CD8-positive, alpha-beta memory T cell (primary cell): ENCODE data around the gene IFFO2. TPM values are rescaled to one million over a fixed set of nuclear protein-coding genes. Genes with fewer than 3 reads are reported as not detected.

Source experiments
- CTCF ChIA-PET: fragments of 350-600 bp; sonication (Branson Sonifier 250); formaldehyde crosslinking; loops from one replicate; lab custom pipeline; 2021; ENCODE audit warnings: antibody characterized with exemption; lab: Charles Lee
- POLR2A ChIA-PET: fragments of 350-600 bp; sonication (Branson Sonifier 250); formaldehyde crosslinking; loops from one replicate; lab custom pipeline; 2021; ENCODE audit warnings: antibody characterized with exemption; lab: Charles Lee
- DNase-seq, 5 donors: peaks; one replicate each; pipeline versions ENCODE4 v3.0.0 to v3.0.0-alpha.2; 2020 to 2022; ENCODE audit warnings: mixed read lengths in 1 of 5
- H3K27ac ChIP-seq: one replicate; pipeline ENCODE4 v1.7.0; 2013; ENCODE audit warnings: low read depth, mild to moderate bottlenecking, low read length, moderate library complexity
- H3K27me3 ChIP-seq: 2 replicates; pipeline ENCODE4 v1.7.0; 2013; ENCODE audit warnings: low read length, mild to moderate bottlenecking; ENCODE audit not compliant: insufficient read depth, poor library complexity, severe bottlenecking
- H3K36me3 ChIP-seq: 2 replicates; pipeline ENCODE4 v1.7.0; 2013; ENCODE audit warnings: mild to moderate bottlenecking, low read length, moderate library complexity; ENCODE audit not compliant: insufficient read depth
- H3K4me1 ChIP-seq: 2 replicates; pipeline ENCODE4 v1.7.0; 2013; ENCODE audit warnings: mild to moderate bottlenecking, low read length, moderate library complexity; ENCODE audit not compliant: insufficient read depth
- H3K4me3 ChIP-seq: 2 replicates; pipeline ENCODE4 v1.7.0; 2013; ENCODE audit warnings: mild to moderate bottlenecking, low read length
- H3K9me3 ChIP-seq: 2 replicates; pipeline ENCODE4 v1.7.0; 2013; ENCODE audit warnings: mild to moderate bottlenecking, low read length
- H3K27ac Mint-ChIP-seq, 8 donors: one replicate each; pipeline ENCODE4 v1.8.0; 2020 to 2021; ENCODE audit warnings: mixed read lengths in 8 of 8, mild to moderate bottlenecking in 6 of 8, inconsistent platforms in 3 of 8, moderate library complexity in 3 of 8
- H3K27me3 Mint-ChIP-seq, 2 donors: one replicate each; pipeline ENCODE4 v1.8.0; 2020 to 2021; ENCODE audit warnings: mixed read lengths in 2 of 2, mild to moderate bottlenecking in 1 of 2, moderate library complexity in 1 of 2
- H3K36me3 Mint-ChIP-seq, 3 donors: one replicate each; pipeline ENCODE4 v1.8.0; 2020 to 2021; ENCODE audit warnings: mixed read lengths in 3 of 3, inconsistent platforms in 1 of 3, mild to moderate bottlenecking in 1 of 3
- H3K4me1 Mint-ChIP-seq, 3 donors: one replicate each; pipeline ENCODE4 v1.8.0; 2020 to 2021; ENCODE audit warnings: mixed read lengths in 3 of 3, inconsistent platforms in 1 of 3, mild to moderate bottlenecking in 1 of 3
- H3K4me3 Mint-ChIP-seq, 7 donors: one replicate each; pipeline ENCODE4 v1.8.0; 2020 to 2021; ENCODE audit warnings: mixed read lengths in 7 of 7, mild to moderate bottlenecking in 6 of 7, moderate library complexity in 4 of 7, inconsistent platforms in 2 of 7
- H3K9me3 Mint-ChIP-seq, 5 donors: one replicate each; pipeline ENCODE4 v1.8.0; 2020 to 2022; ENCODE audit warnings: mixed read lengths in 5 of 5, mild to moderate bottlenecking in 3 of 5, moderate library complexity in 2 of 5, inconsistent platforms in 1 of 5
- polyA plus RNA-seq: library from polyadenylated mRNA; unstranded; fragments of 300-500 nt; fragmentation: Illumina TruSeq; gene quantifications from one replicate; pipeline ENCODE4 v1.2.3, GENCODE V29; 2021
- total RNA-seq, 2 experiments: library from RNA; stranded (reverse); gene quantifications; one replicate each; pipeline ENCODE4 v1.2.3, GENCODE V29; 2021

The IFFO2 gene
- total and polyA plus RNA-seq, 3 experiments from 2014 or later: 3.2 to 37.7 (median 33.1) TPM

GRCh38 chr1:18970358-18970757, 13.9 kb upstream of the IFFO2 start:
- POLR2A ChIA-PET: no interaction called here
- Histone ChIP-seq H3K27me3 (peaks cover 3% of the 10 kb centered on the region), H3K4me1 (no peaks in the 10 kb centered on the region), H3K9me3 (no peaks in the 10 kb centered on the region), H3K4me3 (no peak overlapping the region), H3K27ac (no peak overlapping the region), H3K36me3 (no peaks in the 10 kb centered on the region)
- Mint-ChIP-seq H3K36me3 (no peaks in the 10 kb centered on the region), H3K27me3 (peaks cover 3 to 10% of the 10 kb centered on the region in 2 donors), H3K4me1 (peaks cover 2 to 5% (median 2%) of the 10 kb centered on the region in 3 donors), H3K4me3 (no peak overlapping the region), H3K27ac (no peak overlapping the region), H3K9me3 (no peaks in the 10 kb centered on the region)
- CTCF ChIA-PET: interaction anchor here (0.8 to 2.1 kb wide), 6 partner anchors 11 to 86 kb away, joined by 3 to 10 read pairs (median 4); no protein-coding TSS in a partner anchor
- DNase-seq: no peak

GRCh38 chr1:18967066-18967690, 10.7 kb upstream of the IFFO2 start:
- no peak for DNase-seq
- H3K27me3 ChIP-seq: peaks cover 3% of the 10 kb centered on the region
- no peaks in the 10 kb centered on the region for H3K9me3 Mint-ChIP-seq
- ChIA-PET CTCF (interaction anchor here (0.9 to 3.7 kb wide), 5 partner anchors 12 to 83 kb away, joined by 3 to 14 read pairs (median 4); no protein-coding TSS in a partner anchor), POLR2A (no interaction called here)
- no peak overlapping the region for H3K4me3 Mint-ChIP-seq
- no peak overlapping the region for H3K27ac Mint-ChIP-seq
- no peak overlapping the region for H3K27ac ChIP-seq
- no peaks in the 10 kb centered on the region for H3K9me3 ChIP-seq
- H3K4me1 ChIP-seq: no peaks in the 10 kb centered on the region
- H3K4me3 ChIP-seq: no peak overlapping the region
- H3K4me1 Mint-ChIP-seq: no peaks in the 10 kb centered on the region
- no peaks in the 10 kb centered on the region for H3K36me3 Mint-ChIP-seq
- peaks cover 6% of the 10 kb centered on the region in 2 donors for H3K27me3 Mint-ChIP-seq
- H3K36me3 ChIP-seq: no peaks in the 10 kb centered on the region

- CTCF ChIA-PET: interaction anchor here (1.3 to 3.7 kb wide), 2 partner anchors 58 to 82 kb away, joined by 3 to 14 read pairs; no protein-coding TSS in a partner anchor
- H3K9me3 Mint-ChIP-seq: no peaks in the 10 kb centered on the region
- H3K27me3 ChIP-seq: peaks cover 3% of the 10 kb centered on the region
- no peak overlapping the region for H3K4me3 ChIP-seq
- no peaks in the 10 kb centered on the region for H3K9me3 ChIP-seq
- H3K4me1 ChIP-seq: no peaks in the 10 kb centered on the region
- POLR2A ChIA-PET: no interaction called here
- H3K36me3 Mint-ChIP-seq: no peaks in the 10 kb centered on the region
- H3K27me3 Mint-ChIP-seq: peaks cover 6% of the 10 kb centered on the region in 2 donors
- H3K27ac Mint-ChIP-seq: no peak overlapping the region
- no peaks in the 10 kb centered on the region for H3K36me3 ChIP-seq
- no peak overlapping the region for H3K27ac ChIP-seq
- no peak overlapping the region for H3K4me3 Mint-ChIP-seq
- no peaks in the 10 kb centered on the region for H3K4me1 Mint-ChIP-seq
- no peak for DNase-seq
These were observed 9.0 kb upstream of the IFFO2 start for GRCh38 chr1:18965206-18966173.

GRCh38 chr1:18963968-18964367, 7.5 kb upstream of the IFFO2 start:
- no peak overlapping the region for H3K27ac Mint-ChIP-seq
- ChIA-PET POLR2A (no interaction called here), CTCF (interaction anchor here (1.2 to 2.1 kb wide), 4 partner anchors 9 to 80 kb away, joined by 3 to 11 read pairs (median 6); no protein-coding TSS in a partner anchor)
- Histone ChIP-seq H3K9me3 (no peaks in the 10 kb centered on the region), H3K36me3 (no peaks in the 10 kb centered on the region), H3K27ac (no peak overlapping the region), H3K4me1 (no peaks in the 10 kb centered on the region), H3K4me3 (no peak overlapping the region), H3K27me3 (peaks cover 3% of the 10 kb centered on the region)
- H3K4me1 Mint-ChIP-seq: peaks cover 0 to 4% (median 0%) of the 10 kb centered on the region in 3 donors
- H3K9me3 Mint-ChIP-seq: no peaks in the 10 kb centered on the region
- H3K36me3 Mint-ChIP-seq: no peaks in the 10 kb centered on the region
- peaks cover 6% of the 10 kb centered on the region in 2 donors for H3K27me3 Mint-ChIP-seq
- no peak overlapping the region for H3K4me3 Mint-ChIP-seq
- no peak for DNase-seq

GRCh38 chr1:18962855-18963737, 6.6 kb upstream of the IFFO2 start:
- H3K4me1 Mint-ChIP-seq: peaks cover 6 to 10% (median 7%) of the 10 kb centered on the region in 3 donors
- Histone ChIP-seq H3K27ac (no peak overlapping the region), H3K4me3 (no peak overlapping the region)

GRCh38 chr1:18962121-18962721, 5.7 kb upstream of the IFFO2 start:
- H3K27me3 Mint-ChIP-seq: peaks cover 0 to 6% of the 10 kb centered on the region in 2 donors
- H3K4me1 ChIP-seq: peaks cover 13% of the 10 kb centered on the region
- H3K9me3 Mint-ChIP-seq: no peaks in the 10 kb centered on the region
- no peaks in the 10 kb centered on the region for H3K36me3 ChIP-seq
- H3K4me1 Mint-ChIP-seq: peaks cover 14 to 18% (median 16%) of the 10 kb centered on the region in 3 donors
- no peaks in the 10 kb centered on the region for H3K36me3 Mint-ChIP-seq
- H3K27ac Mint-ChIP-seq: no peak overlapping the region
- H3K4me3 Mint-ChIP-seq: no peak overlapping the region
- ChIA-PET POLR2A (interaction anchor here (0.6 kb wide), 1 partner anchor 1251 kb away, joined by 12 read pairs; no protein-coding TSS in a partner anchor), CTCF (interaction anchor here (2.1 kb wide), 1 partner anchor 78 kb away, joined by 6 read pairs; no protein-coding TSS in a partner anchor)
- no peak for DNase-seq
- no peak overlapping the region for H3K27ac ChIP-seq
- H3K9me3 ChIP-seq: no peaks in the 10 kb centered on the region
- H3K4me3 ChIP-seq: no peak overlapping the region
- peaks cover 3% of the 10 kb centered on the region for H3K27me3 ChIP-seq

More at GRCh38 chr1:18962855-18963737, 6.6 kb upstream of the IFFO2 start:
- CTCF ChIA-PET: interaction anchor here (1.2 to 2.1 kb wide), 4 partner anchors 9 to 79 kb away, joined by 3 to 11 read pairs (median 6); no protein-coding TSS in a partner anchor
- Mint-ChIP-seq H3K27me3 (peaks cover 0 to 5% of the 10 kb centered on the region in 2 donors), H3K27ac (no peak overlapping the region), H3K36me3 (no peaks in the 10 kb centered on the region), H3K9me3 (no peaks in the 10 kb centered on the region), H3K4me3 (no peak overlapping the region)
- peaks cover 4% of the 10 kb centered on the region for H3K4me1 ChIP-seq
- POLR2A ChIA-PET: no interaction called here
- H3K27me3 ChIP-seq: peaks cover 3% of the 10 kb centered on the region
- no peak for DNase-seq
- no peaks in the 10 kb centered on the region for H3K36me3 ChIP-seq
- H3K9me3 ChIP-seq: no peaks in the 10 kb centered on the region

GRCh38 chr1:18960821-18961220, 4.3 kb upstream of the IFFO2 start:
- H3K27me3 ChIP-seq: no peaks in the 10 kb centered on the region
- H3K36me3 ChIP-seq: no peaks in the 10 kb centered on the region
- peaks cover 16% of the 10 kb centered on the region for H3K4me1 ChIP-seq
- DNase-seq: no peak
- ChIA-PET POLR2A (no interaction called here), CTCF (no interaction called here)
- Mint-ChIP-seq H3K27ac (peak overlapping the region in 1 of 8 donors; percentile 1), H3K27me3 (peaks cover 0 to 6% of the 10 kb centered on the region in 2 donors), H3K9me3 (no peaks in the 10 kb centered on the region), H3K4me3 (peak overlapping the region in 1 of 7 donors; percentile 15), H3K36me3 (no peaks in the 10 kb centered on the region), H3K4me1 (peaks cover 15 to 24% (median 17%) of the 10 kb centered on the region in 3 donors)
- H3K4me3 ChIP-seq: no peak overlapping the region
- H3K9me3 ChIP-seq: no peaks in the 10 kb centered on the region
- no peak overlapping the region for H3K27ac ChIP-seq
